PC-9 (cell line): ENCODE data around the gene PODXL.
"Not testable (repeated sequence)": the region's sequence is repeated elsewhere in the genome, so short reads cannot be mapped to it uniquely, and the experiment has no call there.

Source experiments
- EZH2 ChIP-seq: fragments of 200-600 bp; sonication (generic); IDR thresholded peaks from 2 replicates; pipeline ENCODE4 v1.8.0; 2017; ENCODE audit warnings: antibody characterized with exemption, low read depth
- TF ChIP-seq, protein P1 (sequence below): fragments of 200-600 bp; sonication (generic); conservative IDR thresholded peaks from 2 replicates; pipeline ENCODE4 v1.6.1; 2017; ENCODE audit warnings: mixed run types, antibody characterized with exemption, mild to moderate bottlenecking, moderate library complexity

- TF ChIP-seq, protein P1, sequence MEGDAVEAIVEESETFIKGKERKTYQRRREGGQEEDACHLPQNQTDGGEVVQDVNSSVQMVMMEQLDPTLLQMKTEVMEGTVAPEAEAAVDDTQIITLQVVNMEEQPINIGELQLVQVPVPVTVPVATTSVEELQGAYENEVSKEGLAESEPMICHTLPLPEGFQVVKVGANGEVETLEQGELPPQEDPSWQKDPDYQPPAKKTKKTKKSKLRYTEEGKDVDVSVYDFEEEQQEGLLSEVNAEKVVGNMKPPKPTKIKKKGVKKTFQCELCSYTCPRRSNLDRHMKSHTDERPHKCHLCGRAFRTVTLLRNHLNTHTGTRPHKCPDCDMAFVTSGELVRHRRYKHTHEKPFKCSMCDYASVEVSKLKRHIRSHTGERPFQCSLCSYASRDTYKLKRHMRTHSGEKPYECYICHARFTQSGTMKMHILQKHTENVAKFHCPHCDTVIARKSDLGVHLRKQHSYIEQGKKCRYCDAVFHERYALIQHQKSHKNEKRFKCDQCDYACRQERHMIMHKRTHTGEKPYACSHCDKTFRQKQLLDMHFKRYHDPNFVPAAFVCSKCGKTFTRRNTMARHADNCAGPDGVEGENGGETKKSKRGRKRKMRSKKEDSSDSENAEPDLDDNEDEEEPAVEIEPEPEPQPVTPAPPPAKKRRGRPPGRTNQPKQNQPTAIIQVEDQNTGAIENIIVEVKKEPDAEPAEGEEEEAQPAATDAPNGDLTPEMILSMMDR: not testable (repeated sequence)
- not testable (repeated sequence) for TF ChIP-seq EZH2
These were observed 51.3 kb downstream of the PODXL start for GRCh38 chr7:131505037-131505620.
